ENCODE results near the gene SYT4.

The SYT4 gene

DNA sequence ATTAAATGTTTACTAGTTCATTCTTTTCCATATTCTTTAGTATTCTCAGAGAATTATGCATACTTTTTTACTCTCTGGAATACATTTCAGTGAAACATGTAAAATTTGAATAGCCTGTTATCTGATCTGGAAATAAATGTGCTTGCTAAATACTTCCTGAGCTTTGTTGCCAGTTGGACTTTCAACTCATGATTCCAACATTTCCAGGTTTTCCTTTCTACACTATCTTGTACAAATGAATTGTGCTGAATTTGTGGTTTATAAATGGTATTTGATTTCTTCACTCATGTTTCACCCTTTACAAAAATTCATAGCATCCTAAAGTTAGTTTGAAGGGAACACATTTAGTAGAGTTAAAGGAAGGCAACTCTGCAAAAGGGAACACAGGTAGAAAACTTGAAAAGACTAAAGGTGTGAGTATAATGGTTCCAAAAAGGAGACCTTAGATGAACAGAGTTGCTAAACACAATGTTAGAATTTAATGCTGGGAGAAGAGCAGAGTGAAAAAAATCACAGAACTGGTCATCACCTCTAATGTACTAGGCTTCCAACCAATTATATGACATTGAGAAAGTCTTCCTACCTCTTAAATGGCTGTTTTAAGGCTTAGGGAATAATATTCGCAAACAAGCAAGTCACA is 28.6 kb downstream of the SYT4 start:
- Mint-ChIP-seq H3K27ac (no peak overlapping the region), H3K4me3 (no peak overlapping the region), H3K9me3 (no peaks in the 10 kb centered on the region), H3K27me3 (no peaks in the 10 kb centered on the region), H3K36me3 (no peaks in the 10 kb centered on the region), H3K4me1 (no peaks in the 10 kb centered on the region)

DNA sequence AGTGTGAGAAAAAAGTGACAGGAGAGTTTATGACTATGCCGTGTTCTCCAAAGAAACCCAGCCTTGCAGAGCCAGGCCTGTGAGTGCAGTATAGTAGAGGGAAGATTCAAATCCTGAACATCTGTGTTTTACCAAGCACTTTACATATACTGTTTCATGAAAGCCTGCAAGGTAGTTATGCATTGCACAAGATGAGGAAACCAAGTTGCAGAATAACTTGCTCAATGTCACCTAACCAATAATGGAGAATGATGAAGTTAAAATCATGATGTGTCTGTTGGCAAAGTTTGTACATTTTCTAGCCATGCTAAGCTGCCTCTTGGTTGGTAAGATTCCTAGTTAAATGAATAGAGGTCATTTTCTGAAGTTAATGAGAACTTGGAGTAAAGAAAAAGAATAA is 29.3 kb downstream of the SYT4 start:
- Mint-ChIP-seq H3K27ac (no peak overlapping the region), H3K27me3 (no peaks in the 10 kb centered on the region), H3K4me3 (no peak overlapping the region), H3K4me1 (no peaks in the 10 kb centered on the region), H3K9me3 (no peaks in the 10 kb centered on the region), H3K36me3 (no peaks in the 10 kb centered on the region)

DNA sequence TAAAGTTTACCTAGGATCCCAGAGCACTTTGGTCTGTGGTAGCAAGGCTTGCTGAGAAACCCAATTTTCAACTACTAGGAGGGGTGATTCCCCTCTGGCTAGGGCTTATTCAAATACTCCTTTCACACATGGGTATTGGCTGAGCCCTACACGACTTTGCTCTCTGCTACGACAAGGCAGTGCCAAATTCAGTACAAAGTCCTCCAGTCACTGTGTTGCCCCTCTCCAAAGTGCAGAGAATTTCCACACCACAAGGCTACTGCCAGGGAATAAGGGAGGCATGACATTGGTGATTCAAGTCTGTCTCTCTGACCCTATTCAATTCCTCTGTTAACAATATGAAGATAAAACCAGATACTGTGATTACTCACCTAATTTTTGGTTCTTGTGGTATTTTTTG is 38.9 kb downstream of the SYT4 start:
- no peaks in the 10 kb centered on the region for H3K9me3 Mint-ChIP-seq
- no peaks in the 10 kb centered on the region for H3K4me1 Mint-ChIP-seq
- H3K27ac Mint-ChIP-seq = no peak overlapping the region
- H3K36me3 Mint-ChIP-seq = no peaks in the 10 kb centered on the region
- no peak overlapping the region for H3K4me3 Mint-ChIP-seq
- no peaks in the 10 kb centered on the region for H3K27me3 Mint-ChIP-seq

DNA sequence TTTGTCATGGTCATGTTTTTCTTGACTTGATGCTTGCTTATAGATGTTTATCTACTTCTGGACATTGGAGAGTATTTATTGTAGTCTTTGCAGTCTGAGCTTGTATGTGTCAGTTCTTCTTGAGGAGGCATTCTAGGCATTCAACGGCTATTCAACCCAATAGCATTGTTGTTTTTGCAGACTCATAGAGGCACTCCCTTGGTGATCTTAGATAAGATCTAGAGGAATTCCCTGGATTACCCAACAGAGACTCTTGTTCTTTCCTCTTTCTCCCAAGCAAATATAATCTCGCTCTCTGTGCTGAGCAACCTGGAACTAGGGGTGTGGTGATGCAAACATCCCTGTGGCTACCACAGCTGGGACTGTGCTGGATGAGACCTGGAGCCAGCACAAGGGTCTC is 40.4 kb downstream of the SYT4 start:
- Mint-ChIP-seq H3K9me3 (no peaks in the 10 kb centered on the region), H3K27me3 (no peaks in the 10 kb centered on the region), H3K27ac (no peak overlapping the region), H3K36me3 (no peaks in the 10 kb centered on the region), H3K4me3 (no peak overlapping the region), H3K4me1 (no peaks in the 10 kb centered on the region)

DNA sequence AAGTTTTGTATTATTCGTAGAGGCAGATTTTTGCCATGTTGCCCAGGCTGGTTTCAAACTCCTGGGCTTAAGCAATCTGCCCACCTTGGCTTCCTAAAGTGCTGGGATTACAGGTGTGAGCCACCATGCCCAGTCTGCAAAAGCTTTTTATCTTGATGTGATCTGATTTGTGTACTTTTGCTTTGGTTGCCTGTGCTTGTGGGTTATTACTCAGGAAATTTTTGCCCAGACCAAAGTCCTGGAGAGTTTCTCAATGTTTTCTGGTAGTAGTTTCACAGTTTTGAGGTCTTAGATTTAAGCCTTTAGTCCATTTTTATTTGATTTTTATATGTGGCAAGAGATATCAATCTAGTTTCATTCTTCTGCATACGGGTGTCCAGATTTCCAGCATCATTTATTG is 42.4 kb downstream of the SYT4 start:
- H3K36me3 Mint-ChIP-seq = no peaks in the 10 kb centered on the region
- no peaks in the 10 kb centered on the region for H3K4me1 Mint-ChIP-seq
- H3K27ac Mint-ChIP-seq = no peak overlapping the region
- H3K4me3 Mint-ChIP-seq = no peak overlapping the region
- H3K9me3 Mint-ChIP-seq = no peaks in the 10 kb centered on the region
- H3K27me3 Mint-ChIP-seq = no peaks in the 10 kb centered on the region

DNA sequence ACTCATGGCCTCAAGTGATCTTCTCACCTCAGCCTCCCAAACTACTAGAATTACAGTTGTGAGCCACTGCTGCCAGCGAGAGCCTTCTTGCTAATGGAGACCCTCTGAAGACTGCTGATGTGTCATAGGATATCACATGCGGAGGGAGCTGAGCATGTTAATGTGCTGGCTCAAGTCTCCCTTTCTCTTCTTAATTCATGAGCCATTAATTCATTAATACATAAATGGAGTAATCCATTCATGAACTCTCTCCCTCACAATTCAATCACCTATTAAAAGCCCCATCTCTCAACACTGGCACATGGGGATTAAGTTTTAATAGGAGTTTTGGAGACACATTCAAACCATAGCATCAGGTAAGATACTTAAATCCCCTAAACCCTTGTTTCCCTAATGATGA is 54.8 kb downstream of the SYT4 start:
- Mint-ChIP-seq H3K4me1 (no peaks in the 10 kb centered on the region), H3K9me3 (peaks cover 11% of the 10 kb centered on the region), H3K36me3 (no peaks in the 10 kb centered on the region), H3K4me3 (no peak overlapping the region), H3K27ac (no peak overlapping the region), H3K27me3 (no peaks in the 10 kb centered on the region)

DNA sequence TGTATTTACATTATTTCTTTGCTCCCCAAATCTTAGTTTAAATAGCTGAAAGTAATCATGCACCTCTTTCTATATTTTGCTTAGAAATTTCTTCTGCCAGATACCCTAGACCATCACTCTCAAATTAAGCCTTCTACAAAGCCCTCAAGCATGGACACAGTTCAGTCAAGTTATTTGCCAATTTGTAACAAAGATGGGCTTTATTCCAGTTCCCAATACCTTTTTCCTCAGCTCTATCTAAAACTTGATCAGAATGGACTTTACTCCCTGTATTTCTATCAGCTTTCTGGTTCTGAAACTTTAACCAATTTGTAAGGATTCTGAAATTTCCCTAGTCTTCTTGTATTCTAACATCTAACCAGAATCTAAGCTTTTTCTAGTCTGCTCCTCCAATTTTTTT is 56.6 kb downstream of the SYT4 start:
- Mint-ChIP-seq H3K27me3 (no peaks in the 10 kb centered on the region), H3K9me3 (peaks cover 16% of the 10 kb centered on the region), H3K4me3 (no peak overlapping the region), H3K27ac (no peak overlapping the region), H3K36me3 (no peaks in the 10 kb centered on the region), H3K4me1 (no peaks in the 10 kb centered on the region)
